GM18519 (cell line): ENCODE data around the gene ECSIT.
"Not testable (repeated sequence)": the region's sequence is repeated elsewhere in the genome, so short reads cannot be mapped to it uniquely, and the experiment has no call there.

Source experiments
- ATAC-seq: cut with Tn5 transposase; IDR thresholded peaks from one replicate; pipeline ENCODE4 v1.9.1; 2021; ENCODE audit warnings: mild to moderate bottlenecking, moderate library complexity; ENCODE audit not compliant: unreplicated experiment, low FRiP score

ECSIT gene

GRCh38 chr19:11479898-11480714 lies 48.8 kb downstream of the ECSIT start:
- ATAC-seq, result no peak

- ATAC-seq, result no peak
These were observed 49.6 kb downstream of the ECSIT start for GRCh38 chr19:11479090-11479897.

GRCh38 chr19:11478167-11479089 lies 50.5 kb downstream of the ECSIT start:
- no peak for ATAC-seq

- ATAC-seq, result no peak
These were observed 53.1 kb downstream of the ECSIT start for GRCh38 chr19:11475861-11476260.

- not testable (repeated sequence) for ATAC-seq
These were observed 53.6 kb downstream of the ECSIT start for GRCh38 chr19:11475343-11475742.

GRCh38 chr19:11473725-11474124 lies 55.2 kb downstream of the ECSIT start:
- no peak for ATAC-seq

- ATAC-seq, result not testable (repeated sequence)
These were observed 60.6 kb downstream of the ECSIT start for GRCh38 chr19:11468266-11468845.

GRCh38 chr19:11465600-11465999 lies 63.3 kb downstream of the ECSIT start:
- ATAC-seq, result no peak

- no peak for ATAC-seq
These were observed 64.3 kb downstream of the ECSIT start for GRCh38 chr19:11464333-11465265.

- ATAC-seq, result no peak
These were observed 65.5 kb downstream of the ECSIT start for GRCh38 chr19:11463391-11463790.

- ATAC-seq, result no peak
These were observed 67.5 kb downstream of the ECSIT start for GRCh38 chr19:11461453-11461852.

GRCh38 chr19:11460207-11460606 lies 68.7 kb downstream of the ECSIT start:
- ATAC-seq, result no peak

- not testable (repeated sequence) for ATAC-seq
These were observed 70.0 kb downstream of the ECSIT start for GRCh38 chr19:11458912-11459311.

GRCh38 chr19:11458236-11458900 lies 70.6 kb downstream of the ECSIT start:
- no peak for ATAC-seq

- no peak for ATAC-seq
These were observed 71.1 kb downstream of the ECSIT start for GRCh38 chr19:11457831-11458230.

- no peak for ATAC-seq
These were observed 71.8 kb downstream of the ECSIT start for GRCh38 chr19:11457115-11457514.

- ATAC-seq, result no peak
These were observed 72.3 kb downstream of the ECSIT start for GRCh38 chr19:11456659-11457058.
